ENCODE measurements around the gene DPF1.

The DPF1 gene

GRCh38 chr19:38223119-38223523 is 901 bp downstream of the DPF1 start:
- DNase-seq (ENCODE audit: extremely low spot score) = no peak
- TF ChIP-seq L3MBTL2 (conservative IDR thresholded peaks at IDR 0.05) (no peak), FOXM1 (IDR thresholded peaks at IDR 0.05; ENCODE audit: borderline replicate concordance) (no peak), CTBP1 (IDR thresholded peaks at IDR 0.05; ENCODE audit: borderline replicate concordance) (no peak), FOXA1 (IDR thresholded peaks at IDR 0.05) (no peak), ELF4 (IDR thresholded peaks at IDR 0.05) (no peak), HDGF (IDR thresholded peaks at IDR 0.05; ENCODE audit: borderline replicate concordance) (no peak), SUZ12 (IDR thresholded peaks at IDR 0.05) (no peak)
- ChIA-PET POLR2A (no interaction called here), CTCF (no interaction called here)

DNA sequence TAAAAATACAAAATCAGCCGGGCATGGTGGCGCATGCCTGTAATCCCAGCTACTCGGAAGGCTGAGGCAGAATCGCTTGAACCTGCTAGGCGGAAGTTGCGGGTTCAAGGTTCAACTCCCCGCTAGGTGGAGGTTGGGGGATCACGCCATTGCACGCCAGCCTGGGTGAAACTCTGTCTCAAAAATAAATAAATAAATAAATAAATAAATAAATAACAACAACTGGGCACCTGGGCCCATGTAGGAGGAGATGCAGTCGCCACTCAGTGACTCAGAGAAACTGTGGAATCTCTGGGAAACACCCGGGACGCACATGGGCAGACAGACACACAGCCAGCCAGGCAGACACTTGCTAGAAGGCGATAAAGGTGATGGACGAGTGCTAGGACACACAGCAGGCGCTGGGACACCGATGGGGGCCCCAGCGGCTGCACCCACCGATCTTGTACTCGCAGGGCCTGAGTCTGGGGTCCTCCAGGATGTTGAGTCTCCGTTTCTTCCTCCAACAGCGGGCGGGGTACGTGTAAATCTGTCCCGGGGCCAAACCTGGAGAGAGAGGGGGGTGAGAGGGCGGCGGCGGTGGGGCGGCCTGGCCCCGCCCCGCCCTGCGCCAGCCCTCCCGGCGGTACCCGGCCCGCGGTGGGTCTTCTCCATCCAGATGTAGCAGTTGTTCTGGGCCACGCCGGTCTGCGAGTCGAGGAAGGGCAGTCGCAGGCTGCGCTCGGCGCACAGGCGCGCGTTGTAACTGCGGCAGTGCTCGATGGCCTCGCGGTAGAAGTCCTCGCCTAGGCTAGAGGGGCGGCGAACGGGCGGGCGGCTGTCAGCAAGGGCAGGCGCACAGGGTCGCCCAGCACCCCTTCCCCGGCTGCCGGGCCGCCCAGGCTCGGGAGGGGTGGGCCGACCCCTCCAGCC is 1.8 kb downstream of the DPF1 start:
- TF ChIP-seq FOXA1 (IDR thresholded peaks at IDR 0.05) (no peak), ZNF384 (IDR thresholded peaks at IDR 0.05) (no peak), FOXK2 (IDR thresholded peaks at IDR 0.05) (no peak), LEF1 (IDR thresholded peaks at IDR 0.05; ENCODE audit: borderline replicate concordance) (no peak), NFRKB (IDR thresholded peaks at IDR 0.05) (no peak), ARNT (IDR thresholded peaks at IDR 0.05) (no peak), FOXM1 (IDR thresholded peaks at IDR 0.05; ENCODE audit: borderline replicate concordance) (no peak), ELF4 (IDR thresholded peaks at IDR 0.05) (no peak), BHLHE40 (IDR thresholded peaks at IDR 0.05; ENCODE audit: borderline replicate concordance) (no peak), SP1 (IDR thresholded peaks at IDR 0.05) (no peak), CTBP1 (IDR thresholded peaks at IDR 0.05; ENCODE audit: borderline replicate concordance) (no peak), HDGF (IDR thresholded peaks at IDR 0.05; ENCODE audit: borderline replicate concordance) (no peak), TARDBP (IDR thresholded peaks at IDR 0.05) (no peak), SUZ12 (IDR thresholded peaks at IDR 0.05) (no peak), L3MBTL2 (conservative IDR thresholded peaks at IDR 0.05) (no peak)
- TF ChIP-seq, protein P1, sequence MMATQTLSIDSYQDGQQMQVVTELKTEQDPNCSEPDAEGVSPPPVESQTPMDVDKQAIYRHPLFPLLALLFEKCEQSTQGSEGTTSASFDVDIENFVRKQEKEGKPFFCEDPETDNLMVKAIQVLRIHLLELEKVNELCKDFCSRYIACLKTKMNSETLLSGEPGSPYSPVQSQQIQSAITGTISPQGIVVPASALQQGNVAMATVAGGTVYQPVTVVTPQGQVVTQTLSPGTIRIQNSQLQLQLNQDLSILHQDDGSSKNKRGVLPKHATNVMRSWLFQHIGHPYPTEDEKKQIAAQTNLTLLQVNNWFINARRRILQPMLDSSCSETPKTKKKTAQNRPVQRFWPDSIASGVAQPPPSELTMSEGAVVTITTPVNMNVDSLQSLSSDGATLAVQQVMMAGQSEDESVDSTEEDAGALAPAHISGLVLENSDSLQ (IDR thresholded peaks at IDR 0.05) = no peak
- ChIA-PET POLR2A (no interaction called here), CTCF (no interaction called here)
- no peak for DNase-seq (ENCODE audit: extremely low spot score)

DNA sequence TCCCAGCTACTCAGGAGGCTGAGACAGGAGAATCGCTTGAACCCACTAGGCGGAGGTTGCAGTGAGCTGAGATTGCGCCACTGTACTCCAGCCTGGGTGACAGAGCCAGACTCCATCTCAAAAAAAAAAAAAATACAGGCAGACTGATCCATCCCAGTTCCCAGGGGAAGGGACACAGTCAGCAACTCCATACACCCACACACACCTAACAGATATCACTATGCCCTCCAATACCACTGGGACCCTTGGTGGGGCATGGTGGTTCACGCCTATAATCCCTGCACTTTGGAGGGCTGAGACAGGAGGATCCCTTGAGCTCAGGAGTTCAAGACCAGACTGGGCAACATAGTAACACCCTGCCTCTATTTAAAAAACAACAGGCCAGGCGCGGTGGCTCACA is 2.6 kb downstream of the DPF1 start:
- CTCF ChIA-PET = no interaction called here
- no peak for DNase-seq (ENCODE audit: extremely low spot score)
- POLR2A ChIA-PET = no interaction called here
- TF ChIP-seq CTBP1 (IDR thresholded peaks at IDR 0.05; ENCODE audit: borderline replicate concordance) (no peak), SP1 (IDR thresholded peaks at IDR 0.05) (no peak), ELF4 (IDR thresholded peaks at IDR 0.05) (no peak), LEF1 (IDR thresholded peaks at IDR 0.05; ENCODE audit: borderline replicate concordance) (no peak), FOXM1 (IDR thresholded peaks at IDR 0.05; ENCODE audit: borderline replicate concordance) (no peak), FOXA1 (IDR thresholded peaks at IDR 0.05) (no peak), TARDBP (IDR thresholded peaks at IDR 0.05) (no peak), SUZ12 (IDR thresholded peaks at IDR 0.05) (no peak), FOXK2 (IDR thresholded peaks at IDR 0.05) (no peak), ARNT (IDR thresholded peaks at IDR 0.05) (no peak), L3MBTL2 (conservative IDR thresholded peaks at IDR 0.05) (no peak), NFRKB (IDR thresholded peaks at IDR 0.05) (no peak), HDGF (IDR thresholded peaks at IDR 0.05; ENCODE audit: borderline replicate concordance) (no peak), ZNF384 (IDR thresholded peaks at IDR 0.05) (no peak), BHLHE40 (IDR thresholded peaks at IDR 0.05; ENCODE audit: borderline replicate concordance) (no peak)
- TF ChIP-seq, protein P1 (IDR thresholded peaks at IDR 0.05) = no peak

- TF ChIP-seq L3MBTL2 (conservative IDR thresholded peaks at IDR 0.05) (no peak), FOXK2 (IDR thresholded peaks at IDR 0.05) (no peak), ZNF384 (IDR thresholded peaks at IDR 0.05) (no peak), FOXM1 (IDR thresholded peaks at IDR 0.05; ENCODE audit: borderline replicate concordance) (no peak)
- ChIA-PET POLR2A (no interaction called here), CTCF (no interaction called here)
- no peak for DNase-seq (ENCODE audit: extremely low spot score)
Observed at GRCh38 chr19:38219221-38219620, 4.8 kb downstream of the DPF1 start.

DNA sequence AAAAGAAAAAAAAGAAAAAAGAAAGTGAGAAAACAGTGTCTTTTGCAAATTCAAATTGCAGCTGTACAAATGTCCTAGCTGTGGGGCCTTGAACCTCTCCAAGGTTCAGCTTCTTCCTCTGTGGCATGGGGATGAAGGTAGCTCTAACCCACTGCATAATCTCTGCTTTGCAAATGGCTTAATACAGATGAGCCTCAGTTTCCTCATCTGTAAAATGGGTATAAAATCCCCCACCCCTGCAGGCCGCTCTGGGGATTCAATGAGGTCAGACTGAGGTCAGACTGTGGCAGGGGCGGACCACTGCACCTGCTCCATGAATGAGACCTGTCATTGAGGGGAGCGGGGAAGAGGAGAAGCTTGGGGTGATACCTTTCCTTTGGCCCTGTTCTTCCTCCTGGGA is 5.8 kb downstream of the DPF1 start:
- no peak for DNase-seq (ENCODE audit: extremely low spot score)
- ChIA-PET POLR2A (no interaction called here), CTCF (no interaction called here)
- TF ChIP-seq ZNF384 (IDR thresholded peaks at IDR 0.05) (no peak), NFRKB (IDR thresholded peaks at IDR 0.05) (no peak), SP1 (IDR thresholded peaks at IDR 0.05) (no peak), FOXA1 (IDR thresholded peaks at IDR 0.05) (no peak), L3MBTL2 (conservative IDR thresholded peaks at IDR 0.05) (no peak), FOXM1 (IDR thresholded peaks at IDR 0.05; ENCODE audit: borderline replicate concordance) (no peak), ARNT (IDR thresholded peaks at IDR 0.05) (no peak), BHLHE40 (IDR thresholded peaks at IDR 0.05; ENCODE audit: borderline replicate concordance) (no peak), TARDBP (IDR thresholded peaks at IDR 0.05) (no peak), FOXK2 (IDR thresholded peaks at IDR 0.05) (no peak)
- TF ChIP-seq, protein P1 (IDR thresholded peaks at IDR 0.05) = no peak

All from HEK293T (cell line).